K562 (cell line): Measurements from ENCODE around the gene OCIAD1. TPM values are rescaled to one million over a fixed set of nuclear protein-coding genes. Genes with fewer than 3 reads are reported as not detected.

Experiments
- ATAC-seq: fragments of 200-7000 bp; cut with Tn5 transposase; 3 replicates; pipeline ENCODE4 v1.9.1; 2020; ENCODE audit warnings: moderate library complexity
- BruUV-seq: library from RNA; stranded (reverse); fragments of 400-500 nt; replicated peaks from 2 replicates; lab custom pipeline; 2021; lab: Mats Ljungman, UMichigan
- CTCF ChIA-PET: fragments of 300-600 bp; formaldehyde crosslinking; extraction: SDS; loops from one replicate; lab custom pipeline; 2021; ENCODE audit warnings: low intra/inter-chr PET ratio; lab: Yijun Ruan, JAX
- POLR2A ChIA-PET: fragments of 300-600, 350-650 bp; sonication (Branson Sonifier 250); formaldehyde crosslinking; extraction: SDS; loops from one replicate; lab custom pipeline; 2021; ENCODE audit warnings: antibody characterized with exemption, inconsistent platforms; lab: Yijun Ruan, JAX
- DNase-seq, 4 experiments: peaks; one replicate each; pipeline versions ENCODE4 v3.0.0 to v3.0.0-alpha.2; 2011 to 2018; ENCODE audit warnings: low spot score in 3 of 4, mixed read lengths in 3 of 4; ENCODE audit errors: extremely low read depth in 1 of 4
- FAIRE-seq: peaks from 2 replicates; lab custom pipeline; 2011; peaks lifted over from hg19 to GRCh38; lab: Jason Lieb, UNC
- H2AFZ ChIP-seq: 2 replicates; pipeline ENCODE4 v1.6.0; 2011; ENCODE audit warnings: low read depth, low read length, control low read depth, inconsistent platforms
- H3K27ac ChIP-seq: fragments of 200-600 bp; 3 replicates; pipeline ENCODE4 v1.8.0; 2011; ENCODE audit warnings: low read depth, mild to moderate bottlenecking, control low read depth, inconsistent platforms, low read length, moderate library complexity, mixed read lengths; ENCODE audit errors: extremely low read depth
- H3K27me3 ChIP-seq, 2 experiments: fragments of 300-600 bp in 1 of 2; 2 replicates in 1 of 2; 3 replicates in 1 of 2; pipeline versions ENCODE4 v1.6.0 to v1.8.0; 2011; ENCODE audit warnings: inconsistent platforms in 2 of 2, low read length in 2 of 2, mild to moderate bottlenecking in 1 of 2, mixed read lengths in 1 of 2, moderate library complexity in 1 of 2; ENCODE audit not compliant: control insufficient read depth in 2 of 2, insufficient read depth in 2 of 2
- H3K36me3 ChIP-seq: fragments of 300-600 bp; 3 replicates; pipeline ENCODE4 v1.8.0; 2011; ENCODE audit warnings: mild to moderate bottlenecking, low read length, inconsistent platforms; ENCODE audit not compliant: control insufficient read depth, insufficient read depth
- H3K4me1 ChIP-seq, 2 experiments: fragments of 200-600 bp in 1 of 2; replicated peaks in 1 of 2; 2 replicates in 1 of 2; 3 replicates in 1 of 2; pipeline versions ENCODE4 v1.5.1 to v1.8.0; 2011; ENCODE audit warnings: inconsistent platforms in 2 of 2, low read length in 2 of 2, mild to moderate bottlenecking in 1 of 2, mixed read lengths in 1 of 2, moderate library complexity in 1 of 2; ENCODE audit not compliant: control insufficient read depth in 2 of 2, insufficient read depth in 2 of 2
- H3K4me2 ChIP-seq: 2 replicates; pipeline ENCODE4 v1.6.1; 2011; ENCODE audit warnings: low read length, control low read depth, inconsistent platforms, mixed read lengths; ENCODE audit not compliant: insufficient read depth
- H3K4me3 ChIP-seq: fragments of 200-600 bp; sonication (generic), shearing (Covaris generic); 2 replicates; pipeline ENCODE4 v1.5.1; 2016; ENCODE audit warnings: control low read depth, inconsistent platforms
- H3K79me2 ChIP-seq: fragments of 200-600 bp; 3 replicates; pipeline ENCODE4 v1.8.0; 2011; ENCODE audit warnings: low read length, inconsistent platforms; ENCODE audit not compliant: control insufficient read depth, insufficient read depth
- H3K9ac ChIP-seq, 2 experiments: 2 replicates each; pipeline versions ENCODE4 v1.6.0 to v1.6.1; 2011; ENCODE audit warnings: low read depth in 2 of 2, low read length in 2 of 2, control low read depth in 1 of 2, inconsistent platforms in 1 of 2, mild to moderate bottlenecking in 1 of 2, mixed read lengths in 1 of 2; ENCODE audit not compliant: insufficient read depth in 1 of 2
- H3K9me1 ChIP-seq: one replicate; pipeline ENCODE4 v1.6.0; 2011; ENCODE audit warnings: inconsistent platforms, mild to moderate bottlenecking, low read length, moderate library complexity; ENCODE audit not compliant: control insufficient read depth, insufficient read depth
- H3K9me3 ChIP-seq: replicated peaks from 2 replicates; pipeline ENCODE4 v1.5.1; 2011; ENCODE audit warnings: low read depth, low read length, inconsistent platforms; ENCODE audit not compliant: control insufficient read depth, insufficient read depth
- H4K20me1 ChIP-seq: replicated peaks from 2 replicates; pipeline ENCODE4 v1.6.1; 2011; ENCODE audit warnings: low read length, inconsistent platforms, mixed read lengths; ENCODE audit not compliant: control insufficient read depth, insufficient read depth
- CHD2 ChIP-seq: IDR thresholded peaks from 2 replicates; pipeline ENCODE4 v1.6.1; 2011; ENCODE audit warnings: low read depth, low read length
- CHD4 ChIP-seq: fragments of 200-600 bp; sonication (generic); IDR thresholded peaks from 3 replicates; pipeline ENCODE4 v1.6.1; 2012; ENCODE audit warnings: low read depth, mild to moderate bottlenecking, mixed read lengths, low read length, inconsistent platforms; ENCODE audit not compliant: insufficient read depth, insufficient replicate concordance, poor library complexity, severe bottlenecking
- ILK ChIP-seq: fragments of 450-650 bp; IDR thresholded peaks from 2 replicates; pipeline ENCODE4 v1.6.1; 2016; ENCODE audit warnings: missing genetic modification characterization, low read depth, mild to moderate bottlenecking, missing compliant biosample characterization, moderate library complexity, borderline replicate concordance
- KAT2B ChIP-seq: IDR thresholded peaks from one replicate; pipeline ENCODE4 v1.6.1; 2012; ENCODE audit warnings: low read depth, mild to moderate bottlenecking, control low read depth, inconsistent platforms, low read length, moderate library complexity
- MCM3 ChIP-seq: fragments of 450-650 bp; IDR thresholded peaks from 2 replicates; pipeline ENCODE4 v1.6.1; 2016
- MTA3 ChIP-seq: fragments of 450-650 bp; formaldehyde crosslinking; IDR thresholded peaks from 2 replicates; pipeline ENCODE4 v1.6.1; 2017; ENCODE audit warnings: mild to moderate bottlenecking, borderline replicate concordance
- NCOA4 ChIP-seq: fragments of 450-650 bp; IDR thresholded peaks from 2 replicates; pipeline ENCODE4 v1.6.1; 2018; ENCODE audit warnings: mild to moderate bottlenecking; ENCODE audit not compliant: partially characterized antibody
- PCBP1 ChIP-seq: fragments of 200-400 bp; formaldehyde crosslinking; IDR thresholded peaks from 2 replicates; pipeline ENCODE4 v1.6.1; 2018; ENCODE audit warnings: mild to moderate bottlenecking, low read depth, low read length; ENCODE audit not compliant: poor library complexity, severe bottlenecking
- POU5F1 ChIP-seq: fragments of 150-350 bp; IDR thresholded peaks from 2 replicates; pipeline ENCODE4 v1.6.1; 2014; ENCODE audit warnings: borderline replicate concordance, low read length, low read depth, mild to moderate bottlenecking; ENCODE audit not compliant: partially characterized antibody
- RBM15 ChIP-seq: fragments of 200-400 bp; formaldehyde crosslinking; IDR thresholded peaks from 2 replicates; pipeline ENCODE4 v1.6.1; 2018; ENCODE audit warnings: mild to moderate bottlenecking, low read length, moderate library complexity; ENCODE audit not compliant: insufficient read depth
- SMAD3 ChIP-seq: fragments of 450-650 bp; formaldehyde crosslinking; conservative IDR thresholded peaks from 2 replicates; pipeline ENCODE4 v1.4.0; 2020; ENCODE audit warnings: mild to moderate bottlenecking
- U2AF1 ChIP-seq: fragments of 200-400 bp; formaldehyde crosslinking; optimal IDR thresholded peaks from 2 replicates; pipeline ENCODE3; 2017; ENCODE audit warnings: mild to moderate bottlenecking, low read depth, low read length, moderate library complexity
- ZNF217 ChIP-seq: sonication (generic); formaldehyde crosslinking; IDR thresholded peaks from 2 replicates; pipeline ENCODE4 v1.8.0; 2022; ENCODE audit warnings: mild to moderate bottlenecking, missing genetic modification reagents
- ZNF586 ChIP-seq: fragments of 450-650 bp; formaldehyde crosslinking; conservative IDR thresholded peaks from 2 replicates; pipeline ENCODE4 v1.4.0; 2020; ENCODE audit warnings: mild to moderate bottlenecking, moderate library complexity
- ZNF717 ChIP-seq: fragments of 250-450 bp; sonication (Bioruptor Pico); IDR thresholded peaks from 2 replicates; pipeline ENCODE4 v1.5.0; 2021
- WGBS: fragments of 100-300 bp; shearing (Covaris generic); methylation state at CpG from one replicate; pipeline ENCODE4 v1.1.6; 2016; ENCODE audit warnings: low coverage, mixed read lengths; ENCODE audit not compliant: insufficient coverage; ENCODE audit errors: missing lambda C conversion rate; 5-methylcytosine and 5-hydroxymethylcytosine counted together
- in situ Hi-C: fragments of 300-500 bp; cut with MboI; formaldehyde crosslinking; loops from 4 replicates; pipeline ENCODE4 v1.15.0; 2018; ENCODE audit warnings: inconsistent platforms, mixed read lengths
- intact Hi-C: fragments of 100-400 bp; cut with micrococcal nuclease; formaldehyde crosslinking; loops from 2 replicates; pipeline ENCODE4 v1.14.2; 2022
- polyA plus RNA-seq, 8 experiments: library from polyadenylated mRNA; depleted of rRNA in 4 of 8; stranded (reverse) in 5 of 8; unstranded in 3 of 8; fragments of >200 nt; fragmentation: Nextera tagmentation in 2 of 8; fragmentation: Illumina TruSeq in 1 of 8; extraction: Ambion mirVana in 2 of 8; extraction: Trizol in 1 of 8; gene quantifications; 2 replicates each; pipeline versions ENCODE4 v1.2.1 to v1.2.3, GENCODE V29; 2011 to 2014; ENCODE audit warnings: inconsistent platforms in 1 of 8, missing spikeins in 1 of 8
- total RNA-seq, 7 experiments: library from RNA; depleted of rRNA in 6 of 7; stranded (reverse); fragments of >200 nt in 6 of 7; fragmentation: Illumina TruSeq in 2 of 7; extraction: Trizol in 2 of 7; gene quantifications; 2 replicates each; pipeline versions ENCODE4 v1.2.1 to v1.2.3, GENCODE V29; 2011 to 2021; ENCODE audit warnings: low replicate concordance in 1 of 7
- TF ChIP-seq, protein P1 (sequence below): sonication (generic); formaldehyde crosslinking; IDR thresholded peaks from 2 replicates; pipeline ENCODE4 v1.8.0; 2022; ENCODE audit warnings: missing genetic modification reagents, mild to moderate bottlenecking, moderate library complexity, borderline replicate concordance
- TF ChIP-seq, protein P2 (sequence below): fragments of 450-650 bp; IDR thresholded peaks from 2 replicates; pipeline ENCODE4 v1.6.1; 2016; ENCODE audit warnings: low read depth, mild to moderate bottlenecking, moderate library complexity
- TF ChIP-seq, protein P3 (sequence below): IDR thresholded peaks from 3 replicates; pipeline ENCODE4 v1.6.1; 2011; ENCODE audit warnings: borderline replicate concordance, mild to moderate bottlenecking, moderate library complexity; ENCODE audit not compliant: insufficient read length; ENCODE audit errors: extremely low read depth

OCIAD1 gene
- total and polyA plus RNA-seq, 9 of the 15 experiments (the other 6 are each of a cell fraction or from before 2014, with no cell fraction given), result 99.0 to 358 (median 196) TPM

DNA sequence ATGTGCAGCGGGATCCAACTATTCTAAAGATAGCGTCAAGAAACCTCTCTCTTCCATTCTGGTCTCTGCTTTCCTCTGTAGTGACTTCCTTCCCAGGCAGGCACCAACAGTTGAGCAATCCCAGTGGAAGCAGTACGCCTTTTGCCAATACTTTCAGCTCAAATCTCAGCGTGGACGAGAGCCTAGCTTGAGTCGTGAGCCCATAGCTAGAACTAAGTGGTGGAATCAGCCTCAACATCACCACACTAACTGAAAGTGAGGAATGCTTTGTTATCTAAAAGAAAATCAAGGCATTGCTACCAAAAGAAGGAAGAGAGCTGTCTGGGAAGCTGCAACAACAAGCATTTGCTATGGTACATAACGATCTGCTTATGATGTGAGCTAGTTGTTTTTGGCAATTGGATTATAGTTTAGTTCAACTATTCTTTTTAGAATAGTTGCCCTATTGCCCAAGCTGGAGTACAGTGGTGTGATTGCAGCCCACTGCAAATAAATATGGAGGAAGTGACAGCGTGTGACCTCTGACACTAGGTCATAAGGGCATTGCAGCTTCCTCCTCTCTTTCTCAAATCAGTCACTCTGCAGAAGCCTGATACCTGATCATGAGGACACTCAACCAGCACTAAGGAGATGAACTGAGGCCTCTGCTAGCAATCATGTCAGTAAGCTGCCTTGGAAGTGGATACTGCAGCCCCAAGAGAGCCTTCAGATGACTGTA, 26.1 kb upstream of the OCIAD1 start:
- intact Hi-C loops, result no loop called here
- Histone ChIP-seq H3K9me3 (no peaks in the 10 kb centered on the region), H2AFZ (no peak overlapping the region), H3K4me3 (no peak overlapping the region), H3K9me1 (no peaks in the 10 kb centered on the region), H3K27me3 (no peaks in the 10 kb centered on the region), H3K4me1 (no peaks in the 10 kb centered on the region; a peak in 1 of 5 replicates), H3K79me2 (no peaks in the 10 kb centered on the region), H3K4me2 (peak overlapping the region; percentile 0; the same call in 1 of the 2 replicates), H3K27ac (no peak overlapping the region), H3K9ac (no peak overlapping the region), H4K20me1 (no peaks in the 10 kb centered on the region), H3K36me3 (no peaks in the 10 kb centered on the region)
- BruUV-seq, result no TSS peak
- 24% methylated on average over 8 of the region's 8 CpGs for WGBS
- CTCF ChIA-PET, result no interaction called here
- POLR2A ChIA-PET, result interaction anchor here (1.0 kb wide), 3 partner anchors 12 to 24 kb away, joined by 3 to 7 read pairs (median 5); partner anchors contain the start of gene FRYL
- FAIRE-seq, result peak; percentile 80
- peak; percentile 62 for ATAC-seq
- in situ Hi-C loops, result no loop called here
- peak in 1 of 4 experiments; percentile 52 for DNase-seq
- TF ChIP-seq, protein P1, sequence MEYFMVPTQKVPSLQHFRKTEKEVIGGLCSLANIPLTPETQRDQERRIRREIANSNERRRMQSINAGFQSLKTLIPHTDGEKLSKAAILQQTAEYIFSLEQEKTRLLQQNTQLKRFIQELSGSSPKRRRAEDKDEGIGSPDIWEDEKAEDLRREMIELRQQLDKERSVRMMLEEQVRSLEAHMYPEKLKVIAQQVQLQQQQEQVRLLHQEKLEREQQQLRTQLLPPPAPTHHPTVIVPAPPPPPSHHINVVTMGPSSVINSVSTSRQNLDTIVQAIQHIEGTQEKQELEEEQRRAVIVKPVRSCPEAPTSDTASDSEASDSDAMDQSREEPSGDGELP (CRISPR knock-in tag), result no peak
- TF ChIP-seq POU5F1 (no peak), U2AF1 (no peak), ZNF717 (no peak), MCM3 (no peak), CHD2 (no peak), RBM15 (no peak), NCOA4 (no peak), MTA3 (no peak), ILK (tag) (no peak), SMAD3 (CRISPR knock-in tag) (no peak), CHD4 (no peak), ZNF586 (CRISPR knock-in tag) (no peak), ZNF217 (CRISPR knock-in tag) (no peak), PCBP1 (no peak), KAT2B (no peak)
- TF ChIP-seq, protein P2, sequence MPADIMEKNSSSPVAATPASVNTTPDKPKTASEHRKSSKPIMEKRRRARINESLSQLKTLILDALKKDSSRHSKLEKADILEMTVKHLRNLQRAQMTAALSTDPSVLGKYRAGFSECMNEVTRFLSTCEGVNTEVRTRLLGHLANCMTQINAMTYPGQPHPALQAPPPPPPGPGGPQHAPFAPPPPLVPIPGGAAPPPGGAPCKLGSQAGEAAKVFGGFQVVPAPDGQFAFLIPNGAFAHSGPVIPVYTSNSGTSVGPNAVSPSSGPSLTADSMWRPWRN, result no peak
- TF ChIP-seq, protein P3, sequence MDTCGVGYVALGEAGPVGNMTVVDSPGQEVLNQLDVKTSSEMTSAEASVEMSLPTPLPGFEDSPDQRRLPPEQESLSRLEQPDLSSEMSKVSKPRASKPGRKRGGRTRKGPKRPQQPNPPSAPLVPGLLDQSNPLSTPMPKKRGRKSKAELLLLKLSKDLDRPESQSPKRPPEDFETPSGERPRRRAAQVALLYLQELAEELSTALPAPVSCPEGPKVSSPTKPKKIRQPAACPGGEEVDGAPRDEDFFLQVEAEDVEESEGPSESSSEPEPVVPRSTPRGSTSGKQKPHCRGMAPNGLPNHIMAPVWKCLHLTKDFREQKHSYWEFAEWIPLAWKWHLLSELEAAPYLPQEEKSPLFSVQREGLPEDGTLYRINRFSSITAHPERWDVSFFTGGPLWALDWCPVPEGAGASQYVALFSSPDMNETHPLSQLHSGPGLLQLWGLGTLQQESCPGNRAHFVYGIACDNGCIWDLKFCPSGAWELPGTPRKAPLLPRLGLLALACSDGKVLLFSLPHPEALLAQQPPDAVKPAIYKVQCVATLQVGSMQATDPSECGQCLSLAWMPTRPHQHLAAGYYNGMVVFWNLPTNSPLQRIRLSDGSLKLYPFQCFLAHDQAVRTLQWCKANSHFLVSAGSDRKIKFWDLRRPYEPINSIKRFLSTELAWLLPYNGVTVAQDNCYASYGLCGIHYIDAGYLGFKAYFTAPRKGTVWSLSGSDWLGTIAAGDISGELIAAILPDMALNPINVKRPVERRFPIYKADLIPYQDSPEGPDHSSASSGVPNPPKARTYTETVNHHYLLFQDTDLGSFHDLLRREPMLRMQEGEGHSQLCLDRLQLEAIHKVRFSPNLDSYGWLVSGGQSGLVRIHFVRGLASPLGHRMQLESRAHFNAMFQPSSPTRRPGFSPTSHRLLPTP, result no peak
